Activated T-cell treated with anti-CD3 and anti-CD28 coated beads, Interleukin-2, amount 50 U/mL, for 4 hours (primary cell): ENCODE data around the gene ZSWIM2. TPM values are rescaled to one million over a fixed set of nuclear protein-coding genes. Genes with fewer than 3 reads are reported as not detected.
"Not testable (repeated sequence)": the region's sequence is repeated elsewhere in the genome, so short reads cannot be mapped to it uniquely, and the experiment has no call there.

Experiments used
- ATAC-seq, 2 donors: fragments of 200-7000 bp; cut with Tn5 transposase; one replicate each; pipeline ENCODE4 v1.10.0; 2021
- DNase-seq: peaks from one replicate; pipeline ENCODE4 v3.0.0-alpha.2; 2020
- H3K27me3 Mint-ChIP-seq: one replicate; pipeline ENCODE4 v1.8.0; 2021; ENCODE audit warnings: low read depth, mixed read lengths
- H3K36me3 Mint-ChIP-seq: one replicate; pipeline ENCODE4 v1.8.0; 2022; ENCODE audit warnings: mixed read lengths; ENCODE audit not compliant: insufficient read depth
- H3K4me1 Mint-ChIP-seq: one replicate; pipeline ENCODE4 v1.8.0; 2021; ENCODE audit warnings: low read depth, mixed read lengths
- H3K4me3 Mint-ChIP-seq: one replicate; pipeline ENCODE4 v1.8.0; 2021; ENCODE audit warnings: mild to moderate bottlenecking, moderate library complexity, mixed read lengths
- H3K9me3 Mint-ChIP-seq: one replicate; pipeline ENCODE4 v1.8.0; 2021; ENCODE audit warnings: mixed read lengths
- total RNA-seq, 3 donors: library from RNA; stranded (reverse); gene quantifications; one replicate each; pipeline ENCODE4 v1.2.1, GENCODE V29; 2021

ZSWIM2 gene
- total RNA-seq, 3 donors from 2014 or later = not detected

DNA sequence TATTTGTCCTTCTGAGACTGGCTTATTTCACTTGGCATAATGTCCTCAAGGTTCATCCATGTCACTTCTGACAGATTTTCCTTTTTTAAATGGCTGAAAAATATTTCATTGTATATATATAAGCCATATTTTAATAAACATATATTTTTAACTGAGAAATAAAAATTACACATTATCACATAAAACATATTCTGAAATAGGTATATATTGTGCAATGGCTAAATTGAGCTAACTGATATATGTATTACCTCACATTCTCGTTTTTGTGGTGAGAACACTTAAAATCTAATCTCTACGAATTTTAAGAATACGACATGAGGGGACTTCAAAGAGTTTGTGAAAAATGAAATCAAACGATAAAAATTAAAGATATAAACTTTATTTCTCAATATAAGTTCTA is 25.7 kb upstream of the ZSWIM2 start:
- ATAC-seq (no peak), DNase-seq (no peak)
- Mint-ChIP-seq H3K36me3 (no peaks in the 10 kb centered on the region), H3K27me3 (no peaks in the 10 kb centered on the region), H3K9me3 (no peaks in the 10 kb centered on the region), H3K4me1 (no peaks in the 10 kb centered on the region), H3K4me3 (no peak overlapping the region)

DNA sequence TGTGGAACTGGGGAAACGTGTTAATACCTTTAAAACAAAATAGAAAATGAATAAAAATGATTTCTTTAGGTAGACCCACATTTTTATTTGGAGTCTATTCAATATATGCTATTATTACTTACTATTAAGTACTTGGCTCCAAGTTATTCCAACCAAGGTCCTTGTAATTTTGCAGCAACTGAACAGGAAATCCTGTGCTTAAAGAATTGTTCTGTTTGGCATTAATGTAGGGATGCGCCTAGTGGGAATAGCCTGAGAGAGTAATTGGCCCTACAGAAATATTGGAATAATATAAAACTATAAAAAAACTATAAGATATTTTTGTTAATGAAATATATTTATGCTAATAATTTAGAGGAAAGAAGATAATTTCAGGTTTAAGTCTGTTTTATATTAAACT is 22.9 kb upstream of the ZSWIM2 start:
- Mint-ChIP-seq H3K36me3 (no peaks in the 10 kb centered on the region), H3K9me3 (no peaks in the 10 kb centered on the region), H3K4me3 (no peak overlapping the region)

DNA sequence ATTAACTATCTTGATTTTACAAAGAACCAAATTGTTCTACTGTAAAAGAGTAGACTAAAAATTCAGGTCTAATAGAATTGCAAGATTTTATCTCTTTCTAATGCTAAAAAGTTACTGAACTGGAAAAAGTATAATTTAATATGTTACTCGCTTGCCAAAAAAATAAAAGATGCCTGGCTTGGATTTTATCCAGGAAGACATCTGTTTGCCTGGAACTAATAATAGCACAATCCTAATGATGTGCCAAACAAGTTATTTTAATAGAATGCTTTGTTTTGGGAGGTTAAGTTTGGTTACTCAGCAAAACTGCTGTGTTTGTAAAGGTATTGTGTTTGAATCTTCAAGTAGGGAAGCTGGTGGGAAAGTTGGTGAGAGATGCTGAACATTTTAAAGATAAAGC is 19.4 kb upstream of the ZSWIM2 start:
- ATAC-seq (no peak), DNase-seq (no peak)
- no peaks in the 10 kb centered on the region for H3K27me3 Mint-ChIP-seq
- no peaks in the 10 kb centered on the region for H3K36me3 Mint-ChIP-seq
- no peak overlapping the region for H3K4me3 Mint-ChIP-seq
- H3K9me3 Mint-ChIP-seq = no peaks in the 10 kb centered on the region
- no peaks in the 10 kb centered on the region for H3K4me1 Mint-ChIP-seq

More for the DNA sequence above, 22.9 kb upstream of the ZSWIM2 start:
- ATAC-seq (no peak), DNase-seq (no peak)
- no peaks in the 10 kb centered on the region for H3K4me1 Mint-ChIP-seq
- no peaks in the 10 kb centered on the region for H3K27me3 Mint-ChIP-seq

GRCh38 chr2:186862869-186863709 is 14.1 kb upstream of the ZSWIM2 start:
- Mint-ChIP-seq H3K27me3 (peaks cover 3% of the 10 kb centered on the region), H3K4me3 (no peak overlapping the region), H3K9me3 (no peaks in the 10 kb centered on the region), H3K36me3 (no peaks in the 10 kb centered on the region), H3K4me1 (no peaks in the 10 kb centered on the region)
- ATAC-seq (no peak), DNase-seq (no peak)

- no peaks in the 10 kb centered on the region for H3K36me3 Mint-ChIP-seq
- H3K4me1 Mint-ChIP-seq = no peaks in the 10 kb centered on the region
- no peak for ATAC-seq
- peaks cover 3% of the 10 kb centered on the region for H3K27me3 Mint-ChIP-seq
- H3K9me3 Mint-ChIP-seq = peaks cover 6% of the 10 kb centered on the region
- DNase-seq = no peak
- no peak overlapping the region for H3K4me3 Mint-ChIP-seq
These were observed 6.2 kb upstream of the ZSWIM2 start for GRCh38 chr2:186855216-186855615.

DNA sequence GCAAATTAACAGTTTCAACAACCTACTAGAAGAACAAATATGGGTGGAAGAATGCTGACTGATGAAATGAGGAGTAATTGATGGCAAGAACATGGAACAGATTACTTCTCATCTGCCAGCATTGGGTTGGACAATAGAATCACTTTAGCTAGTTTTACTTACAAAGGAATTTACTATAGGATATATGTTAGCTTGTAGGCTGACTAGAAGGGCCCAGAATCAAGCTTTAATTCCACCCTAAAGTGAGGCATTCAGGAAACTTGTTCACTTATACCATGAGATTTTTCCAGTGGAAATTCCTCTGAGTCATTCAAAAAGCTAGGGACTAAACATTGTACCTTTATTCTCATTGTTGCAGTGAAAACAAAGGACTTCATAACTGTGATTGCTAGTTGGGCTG is 5.0 kb upstream of the ZSWIM2 start:
- ATAC-seq (no peak), DNase-seq (no peak)
- H3K4me3 Mint-ChIP-seq = no peak overlapping the region
- no peaks in the 10 kb centered on the region for H3K36me3 Mint-ChIP-seq
- peaks cover 5% of the 10 kb centered on the region for H3K4me1 Mint-ChIP-seq
- H3K9me3 Mint-ChIP-seq = peaks cover 6% of the 10 kb centered on the region
- peaks cover 5% of the 10 kb centered on the region for H3K27me3 Mint-ChIP-seq

DNA sequence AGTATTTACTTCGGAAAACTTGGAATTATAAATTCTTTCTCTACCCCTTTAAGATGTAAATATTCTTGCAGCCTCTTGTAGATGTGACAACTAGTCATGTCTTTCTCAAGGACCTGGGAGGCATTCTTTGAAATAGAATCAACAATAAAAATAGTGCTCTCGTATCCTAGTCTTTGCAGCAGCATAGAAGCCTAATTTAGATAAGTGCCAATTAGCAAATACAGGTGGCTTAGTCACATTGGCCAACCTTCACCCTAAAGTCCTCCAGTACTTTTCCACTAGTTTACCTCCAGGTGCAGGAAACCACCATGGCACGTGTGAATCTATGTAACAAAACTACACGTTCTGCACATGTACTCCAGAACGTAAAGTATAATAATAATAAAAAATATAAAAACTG is 3.5 kb upstream of the ZSWIM2 start:
- Mint-ChIP-seq H3K9me3 (peaks cover 6% of the 10 kb centered on the region), H3K27me3 (peaks cover 5% of the 10 kb centered on the region), H3K36me3 (no peaks in the 10 kb centered on the region), H3K4me3 (no peak overlapping the region), H3K4me1 (peaks cover 6% of the 10 kb centered on the region)
- ATAC-seq = no peak
- DNase-seq = no peak

DNA sequence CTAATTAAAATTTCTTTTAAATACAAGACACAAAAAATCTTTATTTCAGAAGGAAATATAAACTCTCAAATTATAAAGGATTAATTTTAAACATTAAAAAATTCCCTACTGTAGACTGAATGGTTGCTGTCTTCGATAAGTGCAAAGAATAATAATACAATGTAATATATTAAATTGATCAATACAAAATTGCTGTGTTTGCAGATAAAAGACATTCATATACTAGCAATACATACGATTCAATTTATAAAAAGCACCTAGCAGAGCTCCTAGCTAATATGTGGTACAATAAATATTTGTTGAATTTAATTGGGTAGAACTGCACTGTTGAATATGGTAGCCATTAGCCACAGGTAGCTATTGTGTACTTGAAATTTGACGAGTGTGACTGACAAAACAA is 6.6 kb downstream of the ZSWIM2 start:
- no peak for DNase-seq
- no peak for ATAC-seq
- Mint-ChIP-seq H3K36me3 (no peaks in the 10 kb centered on the region), H3K9me3 (no peaks in the 10 kb centered on the region), H3K4me3 (no peak overlapping the region), H3K27me3 (peaks cover 2% of the 10 kb centered on the region), H3K4me1 (no peaks in the 10 kb centered on the region)

DNA sequence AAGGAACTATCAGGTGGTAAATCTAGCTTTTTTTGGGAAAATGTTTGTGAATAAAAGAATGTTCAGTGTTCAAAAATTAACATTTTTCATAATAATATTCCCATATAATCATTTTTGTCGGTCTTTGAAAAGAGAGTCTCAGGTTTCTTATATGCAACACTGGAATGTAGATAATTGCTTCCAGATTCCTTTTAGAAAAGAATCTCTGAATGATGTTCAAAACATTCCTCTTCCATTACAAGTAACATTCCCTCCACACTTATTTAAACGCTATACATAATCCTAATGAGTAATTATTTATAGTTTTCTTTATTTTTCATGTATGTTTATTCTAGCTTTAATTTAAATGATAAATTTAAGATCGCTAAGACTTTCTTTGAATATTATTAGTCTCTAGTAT is 7.0 kb downstream of the ZSWIM2 start:
- no peaks in the 10 kb centered on the region for H3K4me1 Mint-ChIP-seq
- no peak for ATAC-seq
- H3K36me3 Mint-ChIP-seq = no peaks in the 10 kb centered on the region

GRCh38 chr2:186835628-186836027 is 13.3 kb downstream of the ZSWIM2 start:
- ATAC-seq (no peak), DNase-seq (no peak)
- Mint-ChIP-seq H3K36me3 (no peaks in the 10 kb centered on the region), H3K27me3 (no peaks in the 10 kb centered on the region), H3K4me3 (no peak overlapping the region), H3K4me1 (no peaks in the 10 kb centered on the region), H3K9me3 (no peaks in the 10 kb centered on the region)

More for the DNA sequence above, 7.0 kb downstream of the ZSWIM2 start:
- Mint-ChIP-seq H3K4me3 (no peak overlapping the region), H3K9me3 (no peaks in the 10 kb centered on the region), H3K27me3 (peaks cover 2% of the 10 kb centered on the region)
- DNase-seq = no peak

DNA sequence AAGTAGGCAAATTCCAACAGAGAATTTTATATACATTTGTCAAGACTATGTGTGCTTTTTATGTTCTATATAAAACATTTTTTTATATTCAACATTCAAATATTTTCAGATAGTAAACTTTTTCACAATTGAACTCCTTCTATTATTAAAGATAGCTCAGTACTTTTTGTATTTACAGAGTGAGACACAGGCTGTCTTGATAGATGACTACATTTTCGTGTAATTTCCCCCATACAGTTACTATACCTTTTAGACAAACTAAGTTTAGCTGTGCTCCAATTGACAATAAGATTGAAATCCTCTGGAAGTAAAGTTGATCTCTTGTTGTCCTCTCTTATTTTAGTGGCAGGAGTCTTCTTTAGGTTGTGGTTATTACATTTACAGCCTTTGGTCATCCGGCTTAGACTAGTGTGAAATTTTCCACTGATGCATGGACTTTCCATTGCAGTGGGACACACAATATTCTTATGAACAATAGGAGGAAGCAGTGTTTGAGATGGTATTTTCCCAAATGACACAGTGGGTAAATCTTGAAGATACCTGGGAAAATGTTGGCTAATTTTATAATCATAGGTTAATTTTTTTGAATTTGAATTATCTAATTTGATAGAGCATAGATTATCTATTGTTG is 21.0 kb downstream of the ZSWIM2 start:
- no peak for ATAC-seq
- Mint-ChIP-seq H3K36me3 (no peaks in the 10 kb centered on the region), H3K4me1 (no peaks in the 10 kb centered on the region), H3K9me3 (no peaks in the 10 kb centered on the region), H3K4me3 (no peak overlapping the region), H3K27me3 (no peaks in the 10 kb centered on the region)
- DNase-seq = no peak

DNA sequence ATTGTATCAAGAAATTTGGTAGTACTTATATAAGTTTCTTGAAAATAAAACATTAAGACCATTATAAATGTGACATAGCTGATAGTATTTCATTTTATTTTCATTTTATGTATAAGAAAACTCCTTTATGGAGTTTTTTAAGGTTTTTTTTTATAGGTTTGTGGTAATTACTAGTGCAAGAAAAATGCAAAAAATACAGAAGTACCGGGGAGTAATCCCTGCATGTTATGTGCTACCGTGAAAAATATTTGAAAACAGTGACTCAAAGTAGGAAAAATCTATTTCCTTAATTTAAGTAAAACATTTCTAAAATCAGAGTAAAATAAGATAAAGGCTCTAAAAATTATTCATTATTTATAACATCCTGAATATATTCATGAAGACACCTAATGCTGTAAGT is 21.6 kb downstream of the ZSWIM2 start:
- Mint-ChIP-seq H3K9me3 (no peaks in the 10 kb centered on the region), H3K4me1 (no peaks in the 10 kb centered on the region), H3K27me3 (no peaks in the 10 kb centered on the region), H3K36me3 (no peaks in the 10 kb centered on the region), H3K4me3 (no peak overlapping the region)
- DNase-seq = no peak
- no peak for ATAC-seq

GRCh38 chr2:186822323-186822722 is 26.6 kb downstream of the ZSWIM2 start:
- Mint-ChIP-seq H3K4me1 (no peaks in the 10 kb centered on the region), H3K9me3 (no peaks in the 10 kb centered on the region), H3K36me3 (no peaks in the 10 kb centered on the region), H3K27me3 (no peaks in the 10 kb centered on the region), H3K4me3 (no peak overlapping the region)
- DNase-seq (no peak), ATAC-seq (no peak)

- no peaks in the 10 kb centered on the region for H3K9me3 Mint-ChIP-seq
- DNase-seq (no peak), ATAC-seq (no peak)
- H3K36me3 Mint-ChIP-seq = no peaks in the 10 kb centered on the region
- no peaks in the 10 kb centered on the region for H3K27me3 Mint-ChIP-seq
- H3K4me1 Mint-ChIP-seq = no peaks in the 10 kb centered on the region
- no peak overlapping the region for H3K4me3 Mint-ChIP-seq
These were observed 28.7 kb downstream of the ZSWIM2 start for GRCh38 chr2:186820303-186820702.

DNA sequence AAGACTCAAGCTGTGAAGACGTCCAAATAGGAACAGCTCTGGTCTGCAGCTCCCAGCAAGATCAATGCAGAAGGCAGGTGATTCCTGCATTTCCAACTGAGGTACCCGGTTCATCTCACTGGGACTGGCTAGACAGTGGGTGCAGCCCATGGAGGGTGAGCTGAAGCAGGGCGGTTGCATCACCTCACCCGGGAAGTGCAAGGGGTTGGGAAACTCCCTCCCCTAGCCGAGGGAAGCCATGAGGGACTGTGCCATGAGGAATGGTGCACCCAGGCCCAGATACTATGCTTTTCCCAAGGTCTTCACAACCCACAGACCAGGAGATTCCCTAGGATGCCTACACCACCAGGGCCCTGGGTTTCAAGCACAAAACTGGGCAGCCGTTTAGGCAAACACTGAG is 37.2 kb downstream of the ZSWIM2 start:
- H3K4me3 Mint-ChIP-seq, H3K9me3 Mint-ChIP-seq, H3K27me3 Mint-ChIP-seq, DNase-seq, H3K36me3 Mint-ChIP-seq, H3K4me1 Mint-ChIP-seq, ATAC-seq: not testable (repeated sequence)
